ENCODE data around the gene PLB1.
A peak's percentile ranks its signal among the peaks of the same experiment; 100 is the strongest.

Gene PLB1

DNA sequence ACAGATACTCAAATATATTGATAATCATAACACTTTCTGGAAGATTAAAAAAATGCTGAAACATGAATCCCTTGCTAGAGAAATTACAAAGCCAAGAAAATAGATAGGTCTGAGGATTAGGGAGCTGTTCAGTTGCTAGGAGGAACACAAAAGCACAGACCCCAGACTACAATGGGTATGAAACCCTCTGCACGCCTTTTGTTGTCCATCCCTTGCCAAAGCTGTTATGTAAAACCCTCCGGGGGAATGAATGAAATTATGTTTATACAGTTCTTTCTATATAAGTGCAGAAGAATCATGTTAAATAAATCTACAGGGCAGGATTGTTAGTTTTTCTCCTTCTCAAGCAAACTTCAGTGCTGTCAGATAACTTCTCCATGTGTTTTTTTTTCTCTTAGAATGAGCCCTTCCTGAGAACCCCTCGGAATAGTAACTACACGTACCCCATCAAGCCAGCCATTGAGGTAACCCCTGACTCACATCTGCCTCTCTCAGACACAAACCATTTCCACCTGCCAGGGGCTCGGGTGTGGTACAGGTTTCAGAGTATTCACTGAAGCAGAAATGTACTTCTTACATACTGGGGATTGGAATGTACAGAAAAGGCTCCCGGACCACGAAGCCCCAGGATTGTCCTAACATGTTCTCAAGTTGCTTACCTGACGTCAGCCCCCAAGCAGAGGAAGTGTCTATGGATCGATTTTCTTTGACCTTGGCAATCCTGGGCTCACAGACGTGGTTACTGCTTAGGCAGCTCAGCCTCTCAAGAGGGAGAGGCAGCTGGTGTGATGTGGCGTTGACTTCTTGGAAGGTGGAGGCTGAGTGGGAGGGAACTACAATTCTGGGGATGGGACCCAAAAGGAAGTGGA, 118.0 kb downstream of the PLB1 start:
- DNase-seq (ENCODE audit: low read depth): peak; percentile 59

DNA sequence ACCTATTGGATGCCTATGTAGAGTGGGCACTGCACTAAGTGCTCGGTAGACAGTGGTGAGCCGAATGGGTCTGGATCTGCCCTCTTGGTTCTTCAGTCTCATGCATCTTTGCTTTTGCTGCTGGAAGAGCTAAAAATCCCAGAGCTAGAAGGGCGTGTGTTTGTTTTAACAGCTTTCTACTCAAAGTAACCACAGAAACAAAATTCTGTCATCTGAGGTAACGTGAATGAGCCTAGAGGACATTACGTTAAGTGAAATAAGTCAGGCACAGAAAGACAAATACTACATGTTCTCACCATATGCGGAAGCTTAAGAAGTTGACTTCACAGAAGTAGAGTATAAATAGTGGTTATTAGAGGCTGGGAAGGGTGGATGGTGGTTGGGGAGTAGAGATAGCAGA, 119.8 kb downstream of the PLB1 start:
- no peak for DNase-seq (ENCODE audit: low read depth)
- no peak overlapping the region for H3K4me3 ChIP-seq (ENCODE audit: control insufficient read depth, low read depth, low read length)
- TF ChIP-seq, protein P1, sequence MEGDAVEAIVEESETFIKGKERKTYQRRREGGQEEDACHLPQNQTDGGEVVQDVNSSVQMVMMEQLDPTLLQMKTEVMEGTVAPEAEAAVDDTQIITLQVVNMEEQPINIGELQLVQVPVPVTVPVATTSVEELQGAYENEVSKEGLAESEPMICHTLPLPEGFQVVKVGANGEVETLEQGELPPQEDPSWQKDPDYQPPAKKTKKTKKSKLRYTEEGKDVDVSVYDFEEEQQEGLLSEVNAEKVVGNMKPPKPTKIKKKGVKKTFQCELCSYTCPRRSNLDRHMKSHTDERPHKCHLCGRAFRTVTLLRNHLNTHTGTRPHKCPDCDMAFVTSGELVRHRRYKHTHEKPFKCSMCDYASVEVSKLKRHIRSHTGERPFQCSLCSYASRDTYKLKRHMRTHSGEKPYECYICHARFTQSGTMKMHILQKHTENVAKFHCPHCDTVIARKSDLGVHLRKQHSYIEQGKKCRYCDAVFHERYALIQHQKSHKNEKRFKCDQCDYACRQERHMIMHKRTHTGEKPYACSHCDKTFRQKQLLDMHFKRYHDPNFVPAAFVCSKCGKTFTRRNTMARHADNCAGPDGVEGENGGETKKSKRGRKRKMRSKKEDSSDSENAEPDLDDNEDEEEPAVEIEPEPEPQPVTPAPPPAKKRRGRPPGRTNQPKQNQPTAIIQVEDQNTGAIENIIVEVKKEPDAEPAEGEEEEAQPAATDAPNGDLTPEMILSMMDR (conservative IDR thresholded peaks at IDR 0.05; ENCODE audit: control insufficient read depth, insufficient read depth, low read depth, low read length): no peak

More for the DNA sequence above, 118.0 kb downstream of the PLB1 start:
- H3K4me3 ChIP-seq (ENCODE audit: control insufficient read depth, low read depth, low read length): no peak overlapping the region
- TF ChIP-seq, protein P1 (conservative IDR thresholded peaks at IDR 0.05; ENCODE audit: control insufficient read depth, insufficient read depth, low read depth, low read length): no peak

DNA sequence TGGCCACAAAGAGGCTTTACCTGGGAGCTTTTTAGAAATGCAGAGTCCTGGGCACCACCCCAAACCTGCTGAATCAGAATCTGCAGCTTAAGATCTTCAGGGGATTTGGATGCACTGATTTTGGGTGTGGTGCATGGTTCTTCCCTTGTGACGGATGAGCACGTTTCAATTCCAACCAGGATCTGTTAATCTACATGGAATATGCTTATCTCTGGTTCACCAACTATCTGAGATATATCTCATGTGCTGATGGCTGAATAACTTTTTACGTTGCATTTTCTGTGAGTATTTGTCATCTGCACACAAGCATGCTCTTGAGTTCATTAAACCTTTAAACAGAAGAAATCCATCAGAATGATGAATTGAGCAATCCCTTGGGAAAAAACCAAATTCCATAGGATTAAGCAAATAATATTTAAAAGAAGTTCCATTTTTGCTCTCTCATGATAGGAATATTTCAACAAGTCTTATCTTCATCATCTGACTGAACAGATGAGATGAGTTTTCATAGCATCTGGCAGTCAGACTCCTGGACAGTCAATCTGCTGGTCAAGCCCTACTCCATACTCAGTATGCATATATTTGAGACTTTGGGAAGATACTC, 120.6 kb downstream of the PLB1 start:
- TF ChIP-seq, protein P1 (conservative IDR thresholded peaks at IDR 0.05; ENCODE audit: control insufficient read depth, insufficient read depth, low read depth, low read length): no peak
- no peak overlapping the region for H3K4me3 ChIP-seq (ENCODE audit: control insufficient read depth, low read depth, low read length)
- peak; percentile 49 for DNase-seq (ENCODE audit: low read depth)

DNA sequence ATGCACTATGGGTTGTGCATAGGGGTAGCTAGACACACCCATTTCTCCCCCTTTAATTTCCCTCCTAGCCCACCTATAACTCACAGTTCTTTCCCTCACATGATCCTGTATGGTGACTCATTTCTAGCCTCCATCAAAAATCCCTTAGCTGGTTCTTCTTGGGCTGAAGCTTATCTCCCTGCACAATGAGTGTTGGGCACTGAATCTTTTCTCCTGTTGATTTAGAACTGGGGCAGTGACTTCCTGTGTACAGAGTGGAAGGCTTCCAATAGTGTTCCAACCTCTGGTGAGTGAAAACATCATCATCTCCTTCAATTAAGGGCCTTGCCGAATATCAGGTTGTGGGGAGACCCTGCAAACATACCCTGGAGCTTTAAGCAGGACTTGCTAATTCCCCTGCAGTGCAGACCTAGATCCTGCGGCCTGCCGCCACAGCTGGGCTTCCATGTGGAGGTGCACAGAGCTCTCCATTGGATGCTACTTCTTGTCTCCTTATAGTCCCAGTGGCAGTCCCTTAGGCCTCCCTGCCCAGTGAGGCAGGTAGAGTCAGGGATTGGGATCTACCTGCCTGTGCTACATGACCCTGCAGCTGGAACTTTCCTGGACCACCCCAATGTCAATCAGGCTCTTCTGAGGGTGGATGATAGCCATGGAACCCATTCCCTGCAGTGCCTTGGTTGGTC, 121.8 kb downstream of the PLB1 start:
- TF ChIP-seq, protein P1 (conservative IDR thresholded peaks at IDR 0.05; ENCODE audit: control insufficient read depth, insufficient read depth, low read depth, low read length): no peak
- DNase-seq (ENCODE audit: low read depth): no peak
- no peak overlapping the region for H3K4me3 ChIP-seq (ENCODE audit: control insufficient read depth, low read depth, low read length)

DNA sequence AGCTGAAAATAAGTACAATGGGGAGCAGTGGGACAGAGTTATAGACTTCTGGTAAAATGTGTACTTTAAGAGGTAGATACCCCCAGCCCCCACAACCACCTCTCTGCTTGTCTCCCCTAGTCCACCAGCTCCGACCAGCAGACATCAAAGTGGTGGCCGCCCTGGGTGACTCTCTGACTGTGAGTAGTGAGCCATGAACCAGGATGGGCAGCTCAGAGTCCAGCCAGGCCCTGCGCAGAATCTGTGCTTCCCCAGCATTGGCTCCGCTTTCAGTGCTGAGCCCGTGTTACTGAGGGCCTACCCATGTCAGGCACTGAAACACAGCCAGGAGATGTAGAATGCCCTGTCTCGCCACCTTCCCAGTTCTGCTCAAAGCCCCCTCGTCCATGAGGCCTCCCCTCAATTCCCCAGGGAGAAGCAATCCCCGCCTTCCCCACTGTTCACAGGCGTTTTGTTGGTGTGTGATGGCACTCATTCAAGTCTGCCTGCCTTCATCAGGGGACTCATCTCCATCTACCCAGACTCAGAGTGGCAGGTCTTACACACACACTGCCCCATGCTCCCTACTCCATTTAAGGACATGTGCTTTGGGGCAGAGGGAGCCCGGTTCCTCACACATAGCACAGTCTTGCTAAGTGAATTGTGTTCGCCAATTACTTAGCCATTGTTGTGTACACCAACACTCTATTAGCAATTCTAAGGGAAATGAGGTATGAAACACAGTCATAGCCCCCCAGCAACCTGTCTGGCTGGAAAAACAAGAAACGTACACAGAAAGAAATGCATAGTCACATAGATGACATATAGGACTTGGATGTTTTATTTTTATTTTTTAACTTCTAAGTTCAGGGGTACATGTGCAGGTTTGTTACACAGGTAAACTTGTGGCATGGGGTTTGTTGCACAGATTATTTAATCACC, 122.6 kb downstream of the PLB1 start:
- no peak overlapping the region for H3K4me3 ChIP-seq (ENCODE audit: control insufficient read depth, low read depth, low read length)
- no peak for DNase-seq (ENCODE audit: low read depth)
- TF ChIP-seq, protein P1 (conservative IDR thresholded peaks at IDR 0.05; ENCODE audit: control insufficient read depth, insufficient read depth, low read depth, low read length): no peak
